Caco-2 (cell line): ENCODE data around the gene FASLG. TPM values are rescaled to one million over a fixed set of nuclear protein-coding genes. Genes with fewer than 3 reads are reported as not detected.

Experiments used
- BruUV-seq: library from RNA; stranded (reverse); fragments of 400-500 nt; replicated peaks from 2 replicates; lab custom pipeline; 2021; lab: Mats Ljungman, UMichigan
- CTCF ChIA-PET: fragments of 300-600 bp; sonication (Branson Sonifier 250); formaldehyde crosslinking; loops from one replicate; lab custom pipeline; 2022; ENCODE audit warnings: antibody characterized with exemption; lab: Charles Lee
- POLR2A ChIA-PET: fragments of 300-600 bp; sonication (Branson Sonifier 250); formaldehyde crosslinking; loops from one replicate; lab custom pipeline; 2022; ENCODE audit warnings: antibody characterized with exemption; lab: Charles Lee
- DNase-seq, 2 experiments: peaks; one replicate each; pipeline versions ENCODE4 v3.0.0 to v3.0.0-alpha.2; 2020 to 2022
- H3K27me3 ChIP-seq: replicated peaks from 2 replicates; pipeline ENCODE4 v1.6.0; 2011; ENCODE audit warnings: low read length; ENCODE audit not compliant: control insufficient read depth, insufficient read depth
- H3K36me3 ChIP-seq: 2 replicates; pipeline ENCODE4 v1.5.1; 2011; ENCODE audit warnings: low read length; ENCODE audit not compliant: control insufficient read depth, insufficient read depth
- H3K4me1 ChIP-seq: fragments of 250-450 bp; sonication (Bioruptor Pico); 2 replicates; pipeline ENCODE4 v1.5.1; 2020; ENCODE audit warnings: mild to moderate bottlenecking
- H3K4me3 ChIP-seq: 2 replicates; pipeline ENCODE4 v1.5.1; 2011; ENCODE audit warnings: low read depth, mild to moderate bottlenecking, control low read depth, low read length
- H3K9me3 ChIP-seq: fragments of 250-450 bp; sonication (Bioruptor Pico); 2 replicates; pipeline ENCODE4 v1.5.1; 2020; ENCODE audit warnings: mild to moderate bottlenecking, moderate library complexity
- H3K27ac Mint-ChIP-seq: one replicate; pipeline ENCODE4 v1.8.0; 2022; ENCODE audit warnings: mixed read lengths; ENCODE audit not compliant: unreplicated experiment
- H3K27me3 Mint-ChIP-seq: one replicate; pipeline ENCODE4 v1.8.0; 2022; ENCODE audit warnings: mixed read lengths; ENCODE audit not compliant: insufficient read depth, unreplicated experiment
- H3K36me3 Mint-ChIP-seq: one replicate; pipeline ENCODE4 v1.8.0; 2022; ENCODE audit warnings: mild to moderate bottlenecking, mixed read lengths; ENCODE audit not compliant: insufficient read depth, unreplicated experiment
- H3K4me1 Mint-ChIP-seq: one replicate; pipeline ENCODE4 v1.8.0; 2022; ENCODE audit warnings: low read depth, mixed read lengths; ENCODE audit not compliant: unreplicated experiment
- H3K4me3 Mint-ChIP-seq: one replicate; pipeline ENCODE4 v1.8.0; 2022; ENCODE audit warnings: mild to moderate bottlenecking, moderate library complexity, mixed read lengths; ENCODE audit not compliant: unreplicated experiment
- H3K9me3 Mint-ChIP-seq: one replicate; pipeline ENCODE4 v1.8.0; 2022; ENCODE audit warnings: mixed read lengths; ENCODE audit not compliant: unreplicated experiment
- intact Hi-C: fragments of 100-400 bp; cut with micrococcal nuclease; formaldehyde crosslinking; loops from one replicate; pipeline ENCODE4 v1.10.0; 2022; ENCODE audit not compliant: unreplicated experiment
- total RNA-seq: library from RNA; stranded (reverse); gene quantifications from 2 replicates; pipeline ENCODE4 v1.2.3, GENCODE V29; 2022
- TF ChIP-seq, protein P1 (sequence below), 2 experiments: fragments of 200-600 bp in 1 of 2; IDR thresholded peaks; 1 replicate in 1 of 2; 2 replicates in 1 of 2; pipeline versions ENCODE4 v1.5.1 to v1.8.0; 2011 to 2022; ENCODE audit warnings: antibody characterized with exemption in 1 of 2, control low read depth in 1 of 2, inconsistent platforms in 1 of 2, low read depth in 1 of 2, low read length in 1 of 2, mild to moderate bottlenecking in 1 of 2, moderate library complexity in 1 of 2; ENCODE audit not compliant: insufficient read depth in 1 of 2, severe bottlenecking in 1 of 2, unreplicated experiment in 1 of 2

Gene FASLG
- total RNA-seq, 1 experiment from 2014 or later: not detected

DNA sequence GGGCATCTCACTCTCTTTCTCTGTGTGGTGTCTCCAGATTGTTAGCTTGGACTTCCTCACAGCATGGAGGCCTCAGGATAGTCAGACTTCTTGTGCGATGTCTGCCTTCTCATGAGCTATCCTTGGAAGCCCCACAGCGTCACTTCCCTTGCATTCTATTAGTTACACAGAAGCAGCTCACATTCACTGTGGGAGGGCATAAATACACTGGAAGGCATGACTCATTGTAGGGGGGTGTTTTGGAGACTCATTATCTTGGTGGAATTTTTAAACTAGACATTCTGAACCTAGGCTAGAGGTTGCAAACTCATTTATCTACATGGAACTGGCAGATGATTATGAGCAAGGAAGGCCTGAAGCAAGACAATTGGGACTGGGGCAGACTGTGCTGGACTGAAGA, 21.4 kb upstream of the FASLG start:
- H3K4me1 ChIP-seq: no peaks in the 10 kb centered on the region
- H3K27me3 ChIP-seq: no peaks in the 10 kb centered on the region
- TF ChIP-seq, protein P1, sequence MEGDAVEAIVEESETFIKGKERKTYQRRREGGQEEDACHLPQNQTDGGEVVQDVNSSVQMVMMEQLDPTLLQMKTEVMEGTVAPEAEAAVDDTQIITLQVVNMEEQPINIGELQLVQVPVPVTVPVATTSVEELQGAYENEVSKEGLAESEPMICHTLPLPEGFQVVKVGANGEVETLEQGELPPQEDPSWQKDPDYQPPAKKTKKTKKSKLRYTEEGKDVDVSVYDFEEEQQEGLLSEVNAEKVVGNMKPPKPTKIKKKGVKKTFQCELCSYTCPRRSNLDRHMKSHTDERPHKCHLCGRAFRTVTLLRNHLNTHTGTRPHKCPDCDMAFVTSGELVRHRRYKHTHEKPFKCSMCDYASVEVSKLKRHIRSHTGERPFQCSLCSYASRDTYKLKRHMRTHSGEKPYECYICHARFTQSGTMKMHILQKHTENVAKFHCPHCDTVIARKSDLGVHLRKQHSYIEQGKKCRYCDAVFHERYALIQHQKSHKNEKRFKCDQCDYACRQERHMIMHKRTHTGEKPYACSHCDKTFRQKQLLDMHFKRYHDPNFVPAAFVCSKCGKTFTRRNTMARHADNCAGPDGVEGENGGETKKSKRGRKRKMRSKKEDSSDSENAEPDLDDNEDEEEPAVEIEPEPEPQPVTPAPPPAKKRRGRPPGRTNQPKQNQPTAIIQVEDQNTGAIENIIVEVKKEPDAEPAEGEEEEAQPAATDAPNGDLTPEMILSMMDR (IDR thresholded peaks at IDR 0.05; ENCODE audit: insufficient read depth in 1 of 2, low read depth in 1 of 2, low read length in 1 of 2, severe bottlenecking in 1 of 2, unreplicated experiment in 1 of 2): no peak
- intact Hi-C loops: no loop called here
- H3K4me1 Mint-ChIP-seq: peaks cover 29% of the 10 kb centered on the region
- H3K36me3 Mint-ChIP-seq: no peaks in the 10 kb centered on the region
- no peaks in the 10 kb centered on the region for H3K27me3 Mint-ChIP-seq
- H3K9me3 Mint-ChIP-seq: peaks cover 12% of the 10 kb centered on the region
- no TSS peak for BruUV-seq
- no peaks in the 10 kb centered on the region; the same call in 1 of the 2 replicates for H3K9me3 ChIP-seq
- no peak overlapping the region for H3K27ac Mint-ChIP-seq
- H3K4me3 ChIP-seq: no peak overlapping the region
- no peaks in the 10 kb centered on the region for H3K36me3 ChIP-seq
- DNase-seq: no peak
- POLR2A ChIA-PET: no interaction called here
- H3K4me3 Mint-ChIP-seq: no peak overlapping the region
- CTCF ChIA-PET: no interaction called here

DNA sequence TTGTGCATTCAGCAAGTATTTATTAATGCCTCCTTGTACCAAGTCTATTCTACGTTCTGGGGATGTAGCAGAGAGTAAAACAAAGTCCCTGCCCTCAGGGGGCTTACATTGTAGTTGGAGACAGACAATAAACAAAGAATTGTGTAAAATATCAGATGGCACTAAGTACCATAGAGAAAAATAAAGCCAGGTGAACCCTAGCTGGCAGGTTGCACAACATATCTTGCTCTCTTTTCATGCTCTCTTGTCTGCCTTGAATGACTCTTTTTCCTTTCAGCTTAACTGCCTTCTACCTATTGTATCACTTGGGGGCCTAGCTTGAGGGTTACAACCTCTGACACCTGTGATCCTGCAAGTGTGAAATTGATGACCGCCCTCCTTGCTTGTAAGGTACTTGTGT, 20.7 kb upstream of the FASLG start:
- Mint-ChIP-seq H3K4me3 (no peak overlapping the region), H3K27ac (no peak overlapping the region), H3K9me3 (peaks cover 12% of the 10 kb centered on the region), H3K36me3 (no peaks in the 10 kb centered on the region), H3K27me3 (no peaks in the 10 kb centered on the region), H3K4me1 (peaks cover 29% of the 10 kb centered on the region)
- H3K4me3 ChIP-seq: no peak overlapping the region
- no TSS peak for BruUV-seq
- H3K4me1 ChIP-seq: no peaks in the 10 kb centered on the region
- intact Hi-C loops: no loop called here
- DNase-seq: no peak
- ChIA-PET CTCF (no interaction called here), POLR2A (no interaction called here)
- H3K36me3 ChIP-seq: no peaks in the 10 kb centered on the region
- H3K9me3 ChIP-seq: no peaks in the 10 kb centered on the region; the same call in 1 of the 2 replicates
- no peaks in the 10 kb centered on the region for H3K27me3 ChIP-seq
- TF ChIP-seq, protein P1 (IDR thresholded peaks at IDR 0.05; ENCODE audit: insufficient read depth in 1 of 2, low read depth in 1 of 2, low read length in 1 of 2, severe bottlenecking in 1 of 2, unreplicated experiment in 1 of 2): no peak

- no peak overlapping the region for H3K4me3 ChIP-seq
- H3K36me3 Mint-ChIP-seq: no peaks in the 10 kb centered on the region
- ChIA-PET POLR2A (no interaction called here), CTCF (no interaction called here)
- H3K9me3 Mint-ChIP-seq: peaks cover 12% of the 10 kb centered on the region
- peaks cover 29% of the 10 kb centered on the region for H3K4me1 Mint-ChIP-seq
- H3K9me3 ChIP-seq: no peaks in the 10 kb centered on the region; the same call in 1 of the 2 replicates
- no TSS peak for BruUV-seq
- 0 out of 2 replicates have a peak, but pooled peaks cover 3% of the 10 kb centered on the region for H3K4me1 ChIP-seq
- DNase-seq: no peak
- no peaks in the 10 kb centered on the region for H3K27me3 ChIP-seq
- peak overlapping the region; percentile 53 for H3K27ac Mint-ChIP-seq
- no peaks in the 10 kb centered on the region for H3K36me3 ChIP-seq
- H3K4me3 Mint-ChIP-seq: no peak overlapping the region
- intact Hi-C loops: no loop called here
- TF ChIP-seq, protein P1 (IDR thresholded peaks at IDR 0.05; ENCODE audit: insufficient read depth in 1 of 2, low read depth in 1 of 2, low read length in 1 of 2, severe bottlenecking in 1 of 2, unreplicated experiment in 1 of 2): no peak
- no peaks in the 10 kb centered on the region for H3K27me3 Mint-ChIP-seq
These were observed 19.7 kb upstream of the FASLG start for GRCh38 chr1:172638885-172639831.
